IgD-negative memory B cell (primary cell): Measurements from ENCODE around the gene FMN2. TPM values are rescaled to one million over a fixed set of nuclear protein-coding genes. Genes with fewer than 3 reads are reported as not detected.
"Not testable (repeated sequence)": the region's sequence is repeated elsewhere in the genome, so short reads cannot be mapped to it uniquely, and the experiment has no call there.

Source experiments
- H3K27ac Mint-ChIP-seq, 3 donors: one replicate each; pipeline ENCODE4 v1.8.0; 2020 to 2022; ENCODE audit warnings: mild to moderate bottlenecking in 3 of 3, mixed read lengths in 3 of 3, moderate library complexity in 1 of 3
- H3K27me3 Mint-ChIP-seq: one replicate; pipeline ENCODE4 v1.8.0; 2021; ENCODE audit warnings: mixed read lengths
- H3K36me3 Mint-ChIP-seq: one replicate; pipeline ENCODE4 v1.8.0; 2020; ENCODE audit warnings: mild to moderate bottlenecking, mixed read lengths
- H3K4me1 Mint-ChIP-seq, 3 donors: one replicate each; pipeline ENCODE4 v1.8.0; 2020 to 2022; ENCODE audit warnings: mixed read lengths in 3 of 3, mild to moderate bottlenecking in 1 of 3
- H3K4me3 Mint-ChIP-seq, 4 donors: one replicate each; pipeline ENCODE4 v1.8.0; 2020 to 2022; ENCODE audit warnings: mild to moderate bottlenecking in 4 of 4, mixed read lengths in 4 of 4, moderate library complexity in 3 of 4
- H3K9me3 Mint-ChIP-seq, 3 donors: one replicate each; pipeline ENCODE4 v1.8.0; 2020 to 2021; ENCODE audit warnings: mixed read lengths in 3 of 3, mild to moderate bottlenecking in 1 of 3
- polyA plus RNA-seq: library from polyadenylated mRNA; unstranded; fragments of 300-500 nt; fragmentation: Illumina TruSeq; gene quantifications from one replicate; pipeline ENCODE4 v1.2.3, GENCODE V29; 2021

Gene FMN2
- polyA plus RNA-seq, 1 donor from 2014 or later = not detected

- Mint-ChIP-seq H3K9me3 (peaks cover 3 to 26% (median 4%) of the 10 kb centered on the region in 3 donors), H3K4me3 (no peak overlapping the region), H3K27me3 (no peaks in the 10 kb centered on the region), H3K27ac (no peak overlapping the region), H3K36me3 (no peaks in the 10 kb centered on the region), H3K4me1 (no peaks in the 10 kb centered on the region)
Measured at GRCh38 chr1:240255922-240256321, 164.2 kb downstream of the FMN2 start.

- H3K27ac Mint-ChIP-seq = no peak overlapping the region
- H3K4me3 Mint-ChIP-seq = no peak overlapping the region
- H3K4me1 Mint-ChIP-seq = no peaks in the 10 kb centered on the region
- no peaks in the 10 kb centered on the region for H3K27me3 Mint-ChIP-seq
- peaks cover 3 to 19% (median 4%) of the 10 kb centered on the region in 3 donors for H3K9me3 Mint-ChIP-seq
- H3K36me3 Mint-ChIP-seq = no peaks in the 10 kb centered on the region
Measured at GRCh38 chr1:240256836-240257503, 165.3 kb downstream of the FMN2 start.

- H3K4me1 Mint-ChIP-seq = no peaks in the 10 kb centered on the region
- H3K27ac Mint-ChIP-seq = no peak overlapping the region
- H3K36me3 Mint-ChIP-seq = no peaks in the 10 kb centered on the region
- H3K4me3 Mint-ChIP-seq = no peak overlapping the region
- peaks cover under 1 to 6% (median 2%) of the 10 kb centered on the region in 3 donors for H3K9me3 Mint-ChIP-seq
- H3K27me3 Mint-ChIP-seq = no peaks in the 10 kb centered on the region
Measured at GRCh38 chr1:240258910-240259309, 167.2 kb downstream of the FMN2 start.

GRCh38 chr1:240264494-240264893 is 172.8 kb downstream of the FMN2 start:
- H3K9me3 Mint-ChIP-seq, H3K27ac Mint-ChIP-seq, H3K4me1 Mint-ChIP-seq, H3K27me3 Mint-ChIP-seq, H3K36me3 Mint-ChIP-seq, H3K4me3 Mint-ChIP-seq: not testable (repeated sequence)

GRCh38 chr1:240271081-240271480 is 179.4 kb downstream of the FMN2 start:
- Mint-ChIP-seq H3K27me3 (no peaks in the 10 kb centered on the region), H3K9me3 (peaks cover 3 to 18% (median 3%) of the 10 kb centered on the region in 3 donors), H3K4me1 (peaks cover 0 to 2% (median 0%) of the 10 kb centered on the region in 3 donors), H3K4me3 (no peak overlapping the region), H3K36me3 (no peaks in the 10 kb centered on the region), H3K27ac (no peak overlapping the region)

GRCh38 chr1:240274569-240274968 is 182.9 kb downstream of the FMN2 start:
- no peaks in the 10 kb centered on the region for H3K36me3 Mint-ChIP-seq
- H3K27ac Mint-ChIP-seq = no peak overlapping the region
- H3K9me3 Mint-ChIP-seq = peaks cover 3 to 15% (median 5%) of the 10 kb centered on the region in 3 donors
- peaks cover 0 to 2% (median 0%) of the 10 kb centered on the region in 3 donors for H3K4me1 Mint-ChIP-seq
- H3K27me3 Mint-ChIP-seq = no peaks in the 10 kb centered on the region
- H3K4me3 Mint-ChIP-seq = no peak overlapping the region

GRCh38 chr1:240275219-240275618 is 183.5 kb downstream of the FMN2 start:
- not testable (repeated sequence) for H3K27me3 Mint-ChIP-seq, H3K36me3 Mint-ChIP-seq, H3K4me1 Mint-ChIP-seq, H3K27ac Mint-ChIP-seq, H3K4me3 Mint-ChIP-seq
- peaks cover 3 to 15% (median 5%) of the 10 kb centered on the region in 3 donors for H3K9me3 Mint-ChIP-seq

GRCh38 chr1:240278082-240278481 is 186.4 kb downstream of the FMN2 start:
- Mint-ChIP-seq H3K4me1 (no peaks in the 10 kb centered on the region), H3K4me3 (no peak overlapping the region), H3K36me3 (no peaks in the 10 kb centered on the region)

GRCh38 chr1:240280560-240281322 is 189.1 kb downstream of the FMN2 start:
- Mint-ChIP-seq H3K27ac (no peak overlapping the region), H3K4me1 (no peaks in the 10 kb centered on the region), H3K27me3 (no peaks in the 10 kb centered on the region), H3K36me3 (no peaks in the 10 kb centered on the region), H3K4me3 (no peak overlapping the region), H3K9me3 (peaks cover 5 to 15% (median 6%) of the 10 kb centered on the region in 3 donors)

More at GRCh38 chr1:240278082-240278481, 186.4 kb downstream of the FMN2 start:
- H3K27me3 Mint-ChIP-seq = no peaks in the 10 kb centered on the region
- H3K9me3 Mint-ChIP-seq = peaks cover 3 to 15% (median 5%) of the 10 kb centered on the region in 3 donors
- H3K27ac Mint-ChIP-seq = no peak overlapping the region

- Mint-ChIP-seq H3K27me3 (no peaks in the 10 kb centered on the region), H3K4me1 (no peaks in the 10 kb centered on the region), H3K9me3 (peaks cover 2 to 10% (median 7%) of the 10 kb centered on the region in 3 donors), H3K4me3 (no peak overlapping the region), H3K36me3 (no peaks in the 10 kb centered on the region), H3K27ac (no peak overlapping the region)
Measured at GRCh38 chr1:240282061-240282830, 190.6 kb downstream of the FMN2 start.

GRCh38 chr1:240284656-240285414 is 193.2 kb downstream of the FMN2 start:
- no peaks in the 10 kb centered on the region for H3K36me3 Mint-ChIP-seq
- no peak overlapping the region for H3K27ac Mint-ChIP-seq
- no peak overlapping the region for H3K4me3 Mint-ChIP-seq
- H3K27me3 Mint-ChIP-seq = no peaks in the 10 kb centered on the region
- peaks cover 0 to 10% (median 7%) of the 10 kb centered on the region in 3 donors for H3K9me3 Mint-ChIP-seq
- no peaks in the 10 kb centered on the region for H3K4me1 Mint-ChIP-seq

GRCh38 chr1:240285540-240285939 is 193.9 kb downstream of the FMN2 start:
- no peaks in the 10 kb centered on the region for H3K4me1 Mint-ChIP-seq

GRCh38 chr1:240287722-240288121 is 196.0 kb downstream of the FMN2 start:
- Mint-ChIP-seq H3K27ac (no peak overlapping the region), H3K27me3 (no peaks in the 10 kb centered on the region), H3K9me3 (peaks cover 0 to 13% (median 9%) of the 10 kb centered on the region in 3 donors), H3K4me3 (no peak overlapping the region), H3K4me1 (no peaks in the 10 kb centered on the region), H3K36me3 (no peaks in the 10 kb centered on the region)

More at GRCh38 chr1:240285540-240285939, 193.9 kb downstream of the FMN2 start:
- Mint-ChIP-seq H3K4me3 (no peak overlapping the region), H3K9me3 (peaks cover 0 to 10% (median 7%) of the 10 kb centered on the region in 3 donors), H3K27ac (no peak overlapping the region), H3K36me3 (no peaks in the 10 kb centered on the region), H3K27me3 (no peaks in the 10 kb centered on the region)

GRCh38 chr1:240293706-240294105 is 202.0 kb downstream of the FMN2 start:
- Mint-ChIP-seq H3K27ac (no peak overlapping the region), H3K9me3 (peaks cover 2 to 12% (median 2%) of the 10 kb centered on the region in 3 donors), H3K27me3 (no peaks in the 10 kb centered on the region), H3K4me1 (no peaks in the 10 kb centered on the region), H3K4me3 (no peak overlapping the region), H3K36me3 (no peaks in the 10 kb centered on the region)
